Skin of body (tissue), 2 donors: ENCODE data around the gene SOCS4. TPM values are rescaled to one million over a fixed set of nuclear protein-coding genes. Genes with fewer than 3 reads are reported as not detected.
A peak's percentile ranks its signal among the peaks of the same experiment; 100 is the strongest.
"Not testable (repeated sequence)": the region's sequence is repeated elsewhere in the genome, so short reads cannot be mapped to it uniquely, and the experiment has no call there.

Experiments used
- DNase-seq: peaks from one replicate; lab custom pipeline; 2025; lab: John Stamatoyannopoulos, UW
- total RNA-seq: library from RNA; depleted of rRNA; stranded (reverse); fragments of >200 nt; gene quantifications from one replicate; pipeline ENCODE4 v1.2.3, GENCODE V29; 2014

Gene SOCS4
- total RNA-seq, 1 donor from 2014 or later: 12.5 TPM

DNA sequence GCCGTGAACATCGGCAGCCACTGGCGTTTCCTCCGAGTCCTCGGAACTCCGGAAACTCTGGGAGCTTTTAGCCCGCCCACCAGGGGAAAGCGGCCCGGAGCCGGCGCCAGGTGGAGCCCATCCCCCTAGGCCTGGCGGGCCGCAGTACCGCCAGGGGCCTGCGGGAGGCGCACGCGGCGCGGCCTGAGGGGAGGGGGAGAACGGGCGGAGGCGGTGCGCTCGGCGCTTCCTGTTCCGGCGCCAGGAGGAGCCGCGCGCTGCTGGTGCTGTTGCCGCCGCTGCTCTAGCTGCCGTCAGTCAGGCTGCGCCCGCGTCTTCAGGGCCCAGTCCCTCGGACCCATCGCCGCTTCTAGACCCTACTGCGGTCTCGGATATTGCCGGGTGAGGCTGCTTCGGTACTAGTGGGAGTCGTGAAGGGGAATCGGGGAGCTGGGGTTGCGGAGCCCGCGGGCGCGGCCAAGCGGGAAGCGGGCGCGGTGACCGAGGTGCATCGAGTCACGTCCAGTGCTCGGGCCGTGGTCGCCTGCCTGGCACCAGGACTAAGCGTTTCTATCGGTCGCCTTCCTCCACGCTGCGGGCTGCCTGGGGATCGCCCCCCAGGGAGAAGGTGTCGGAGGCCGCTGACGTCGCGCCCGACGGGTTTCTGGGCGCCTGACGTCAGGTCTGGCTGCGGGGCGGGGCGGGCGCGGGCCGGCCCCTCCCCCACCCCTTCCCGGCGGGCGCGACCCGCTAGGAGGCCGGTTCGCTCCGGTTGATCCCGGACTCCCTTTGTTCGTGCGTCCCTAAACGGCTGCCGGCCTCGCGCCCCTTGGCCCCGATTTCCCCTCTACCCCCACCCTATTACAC, 24.6 kb downstream of the SOCS4 start, which contains the start of gene MAPK1IP1L:
MAPK1IP1L (plus strand) TSS at position 225 of the 846 bp plus-strand sequence. CDS start 10,037 bp downstream, outside the sequence.
- peak; percentile 97 for DNase-seq

DNA sequence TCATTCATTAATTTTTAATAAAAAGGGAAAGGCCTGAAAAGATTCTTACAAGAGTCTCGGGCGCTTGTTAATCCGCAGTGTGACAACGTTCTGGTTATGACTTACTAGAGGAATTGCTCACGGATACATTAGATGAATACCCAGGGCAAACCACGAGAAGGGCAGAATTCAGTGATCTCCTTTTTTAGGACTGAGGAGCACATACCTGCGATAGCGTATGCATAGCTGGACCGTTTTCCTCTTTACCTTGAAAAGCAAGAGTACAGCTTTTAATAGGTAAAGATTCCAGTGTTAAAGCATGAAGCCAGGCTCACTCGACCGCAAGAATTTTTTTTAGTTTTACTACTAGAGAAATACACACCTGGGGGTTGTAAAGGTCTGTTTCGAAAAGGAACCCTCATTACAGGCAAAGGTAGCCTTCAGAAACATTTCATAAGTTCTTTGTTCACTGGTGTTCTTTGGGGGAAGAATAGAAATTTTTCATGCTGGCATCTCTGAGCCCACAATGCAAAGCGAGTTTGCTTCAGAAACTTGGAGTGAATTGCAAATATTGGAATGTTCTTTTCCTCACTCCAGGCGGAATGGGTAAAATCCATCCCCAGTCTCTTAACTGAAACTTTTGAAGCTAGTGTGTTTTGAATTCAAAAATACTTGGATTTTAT, 25.4 kb downstream of the SOCS4 start:
- peak; percentile 42 for DNase-seq

DNA sequence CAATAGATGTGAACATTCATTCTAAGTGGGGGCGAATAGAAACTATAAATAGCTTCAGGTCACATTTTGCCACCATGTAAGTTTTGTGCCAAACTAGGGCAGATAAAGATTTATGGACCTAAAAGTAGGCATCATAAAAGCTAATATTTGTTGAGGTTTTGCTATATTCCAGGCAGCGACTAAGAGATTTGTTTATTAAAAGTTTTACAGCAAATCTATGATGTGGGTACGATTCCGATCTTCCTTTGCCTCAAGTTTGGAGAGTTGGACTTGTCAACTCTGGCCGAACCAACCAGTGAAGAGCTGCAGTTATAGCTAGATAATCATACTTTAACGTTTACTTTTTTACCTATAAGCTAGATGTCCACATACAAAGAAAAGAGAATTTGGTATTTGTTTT, 26.0 kb downstream of the SOCS4 start:
- DNase-seq: no peak

DNA sequence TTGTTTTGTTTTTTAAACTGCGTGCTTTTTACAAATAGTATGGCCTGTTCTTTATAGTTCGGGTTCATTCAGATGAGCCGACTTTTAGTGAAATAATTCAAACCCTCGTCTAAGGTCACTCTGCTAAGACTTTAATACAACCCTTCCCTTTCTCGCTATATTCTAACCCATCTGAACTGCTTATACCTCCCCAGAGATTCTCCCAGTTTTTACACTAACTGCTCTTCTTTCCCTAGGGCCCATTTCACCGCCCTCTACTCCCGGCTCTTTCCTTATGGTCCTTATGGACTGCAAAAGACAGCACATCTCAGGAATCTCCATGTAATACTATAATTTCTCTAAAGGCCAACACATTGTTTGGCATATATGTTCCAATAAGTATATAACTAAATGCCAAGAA, 26.5 kb downstream of the SOCS4 start:
- no peak for DNase-seq

DNA sequence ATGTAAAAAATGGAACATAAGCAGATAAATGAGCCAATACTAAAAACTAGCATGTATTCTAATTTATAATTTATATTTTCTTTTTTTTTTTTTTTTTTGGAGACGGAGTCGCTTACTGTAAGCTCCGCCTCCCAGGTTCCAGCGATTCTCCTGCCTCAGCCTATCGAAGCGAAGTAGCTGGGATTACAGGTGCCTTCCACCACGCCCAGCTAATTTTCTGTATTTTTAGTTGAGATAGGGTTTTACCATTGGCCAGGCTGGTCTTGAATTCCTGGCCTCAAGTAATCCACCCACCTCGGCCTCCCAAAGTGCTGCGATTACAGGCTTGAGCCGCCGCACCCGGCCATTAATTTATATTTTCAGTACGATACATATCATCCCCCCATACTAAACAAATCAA, 27.1 kb downstream of the SOCS4 start:
- no peak for DNase-seq

DNA sequence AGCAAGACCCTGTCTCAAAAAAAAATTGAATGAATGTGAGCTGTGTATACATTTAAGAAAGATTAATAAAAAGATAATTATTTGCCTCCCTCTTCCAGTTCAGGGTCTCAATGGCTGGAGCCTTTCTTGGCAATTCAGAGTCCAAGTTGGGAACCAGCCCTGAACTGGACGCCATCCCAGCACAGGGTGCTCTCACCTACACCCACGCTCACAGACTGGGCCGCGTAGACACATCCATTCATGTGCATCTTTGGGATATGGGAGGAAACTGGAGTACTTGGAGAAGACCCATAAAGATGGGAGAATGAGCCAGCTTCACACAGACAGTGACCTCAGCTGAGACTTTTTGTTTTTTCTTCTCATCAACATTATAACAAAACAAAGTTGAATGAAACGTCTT, 30.9 kb downstream of the SOCS4 start:
- DNase-seq: no peak

DNA sequence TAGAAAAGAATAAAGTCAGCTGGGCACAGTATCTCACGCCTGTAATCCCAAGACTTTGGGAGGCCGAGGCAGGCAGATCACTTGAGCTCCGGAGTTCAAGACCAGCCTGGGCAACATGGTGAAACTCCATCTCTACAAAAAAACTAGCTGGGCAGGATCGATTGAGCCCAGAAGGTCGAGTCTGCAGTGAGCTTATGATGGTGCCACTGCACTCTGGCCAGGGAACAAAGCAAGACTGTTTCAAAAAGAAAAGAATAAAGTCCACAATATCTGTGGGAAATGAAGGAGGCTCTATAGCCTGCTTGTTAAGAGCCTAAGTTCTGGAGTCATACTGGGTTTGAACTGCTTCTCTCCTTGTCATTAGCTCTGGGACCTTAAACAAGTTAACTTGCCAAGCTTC, 32.3 kb downstream of the SOCS4 start:
- no peak for DNase-seq

DNA sequence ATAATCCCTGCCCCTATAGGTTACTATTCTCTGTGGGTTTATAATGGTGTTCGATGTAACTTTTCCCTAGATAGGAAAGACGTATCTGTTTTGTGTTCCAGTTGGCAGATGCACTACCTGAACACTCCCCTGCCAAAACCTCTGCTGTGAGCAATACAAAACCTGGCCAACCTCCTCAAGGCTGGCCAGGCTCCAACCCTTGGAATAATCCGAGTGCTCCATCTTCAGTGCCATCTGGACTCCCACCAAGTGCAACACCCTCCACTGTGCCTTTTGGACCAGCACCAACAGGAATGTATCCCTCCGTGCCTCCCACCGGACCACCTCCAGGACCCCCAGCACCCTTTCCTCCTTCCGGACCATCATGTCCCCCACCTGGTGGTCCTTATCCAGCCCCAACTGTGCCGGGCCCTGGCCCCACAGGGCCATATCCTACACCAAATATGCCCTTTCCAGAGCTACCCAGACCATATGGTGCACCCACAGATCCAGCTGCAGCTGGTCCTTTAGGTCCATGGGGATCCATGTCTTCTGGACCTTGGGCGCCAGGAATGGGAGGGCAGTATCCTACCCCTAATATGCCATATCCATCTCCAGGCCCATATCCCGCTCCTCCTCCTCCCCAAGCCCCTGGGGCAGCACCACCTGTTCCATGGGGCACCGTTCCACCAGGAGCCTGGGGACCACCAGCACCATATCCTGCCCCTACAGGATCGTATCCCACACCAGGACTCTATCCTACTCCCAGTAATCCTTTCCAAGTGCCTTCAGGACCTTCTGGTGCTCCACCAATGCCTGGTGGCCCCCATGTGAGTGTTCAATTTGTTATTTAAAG, 35.7 kb downstream of the SOCS4 start:
- no peak for DNase-seq

DNA sequence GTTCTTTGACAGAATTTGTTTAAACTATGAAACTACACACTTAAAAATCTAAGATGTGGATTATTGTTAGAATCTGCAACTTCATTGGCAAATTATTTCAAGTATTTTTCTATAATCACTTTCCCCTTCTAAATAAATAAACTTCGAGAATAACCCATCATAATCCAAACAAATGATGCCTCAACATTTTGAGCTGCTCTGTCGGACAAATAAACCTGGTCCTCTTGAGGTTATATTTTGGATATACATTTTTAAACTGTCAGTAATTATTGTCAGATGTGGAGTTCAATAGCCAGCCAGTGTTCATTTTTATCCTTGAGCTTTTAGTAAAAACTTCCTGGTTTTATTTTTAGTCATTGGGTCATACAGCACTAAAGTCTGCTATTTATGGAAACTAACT, 37.9 kb downstream of the SOCS4 start:
- not testable (repeated sequence) for DNase-seq

DNA sequence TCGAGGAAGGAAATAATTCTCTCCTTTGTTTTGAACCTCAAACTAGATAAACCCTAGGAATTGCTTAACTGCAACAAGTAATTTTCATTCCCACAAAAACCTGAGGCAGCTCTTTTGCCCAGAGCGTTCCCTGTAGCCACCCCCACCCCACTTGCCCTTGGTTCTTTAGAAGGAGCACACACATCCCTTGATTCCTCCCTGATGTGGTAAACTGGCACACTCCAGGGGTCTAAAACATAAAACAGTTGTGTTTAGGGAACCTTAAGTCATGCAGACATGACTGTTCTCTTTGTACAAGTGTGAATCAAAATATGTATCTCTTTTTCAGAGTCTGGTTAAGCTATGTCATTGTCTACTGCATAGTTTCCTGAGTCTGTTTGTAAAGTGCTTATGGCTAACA, 38.4 kb downstream of the SOCS4 start:
- no peak for DNase-seq

DNA sequence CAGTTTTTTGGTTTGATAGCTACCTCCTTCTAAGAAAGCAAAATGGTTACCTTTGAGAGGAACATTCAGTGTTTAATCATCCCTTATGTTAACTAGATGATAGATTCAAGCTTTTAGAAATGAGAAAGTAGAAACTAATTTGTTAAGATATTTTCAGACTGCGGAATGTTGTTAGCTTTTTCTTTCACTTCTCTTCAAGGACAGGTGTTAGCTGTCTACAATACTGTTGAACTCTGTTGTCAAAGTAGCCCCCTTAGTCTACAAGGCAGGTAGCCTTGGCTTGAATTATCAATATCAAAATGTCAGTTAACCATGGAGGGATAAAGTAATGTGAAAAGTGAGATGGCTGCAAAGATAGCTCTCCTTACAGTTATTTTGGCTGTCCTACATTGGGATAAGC, 39.2 kb downstream of the SOCS4 start:
- DNase-seq: no peak

DNA sequence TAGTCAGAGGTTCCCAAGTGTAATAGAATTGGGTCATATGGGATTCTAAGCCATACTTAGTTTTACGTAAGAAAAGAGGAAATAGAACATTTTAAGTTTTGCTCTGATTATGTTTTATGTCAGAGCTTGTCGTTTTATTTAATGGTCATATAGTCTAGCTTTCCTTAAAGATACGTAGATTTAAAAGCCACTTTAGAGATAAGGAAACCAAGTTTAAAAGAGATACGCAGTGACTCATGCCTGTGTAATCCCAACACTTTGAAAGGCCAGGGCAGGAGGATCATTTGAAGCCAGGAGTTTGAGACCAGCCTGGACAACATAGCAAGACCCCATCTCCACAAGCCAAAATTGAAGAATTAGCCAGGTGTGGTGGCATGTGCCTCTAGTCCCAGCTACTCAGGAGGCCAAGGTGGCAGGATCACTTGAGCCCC, 44.0 kb downstream of the SOCS4 start:
- DNase-seq: no peak

DNA sequence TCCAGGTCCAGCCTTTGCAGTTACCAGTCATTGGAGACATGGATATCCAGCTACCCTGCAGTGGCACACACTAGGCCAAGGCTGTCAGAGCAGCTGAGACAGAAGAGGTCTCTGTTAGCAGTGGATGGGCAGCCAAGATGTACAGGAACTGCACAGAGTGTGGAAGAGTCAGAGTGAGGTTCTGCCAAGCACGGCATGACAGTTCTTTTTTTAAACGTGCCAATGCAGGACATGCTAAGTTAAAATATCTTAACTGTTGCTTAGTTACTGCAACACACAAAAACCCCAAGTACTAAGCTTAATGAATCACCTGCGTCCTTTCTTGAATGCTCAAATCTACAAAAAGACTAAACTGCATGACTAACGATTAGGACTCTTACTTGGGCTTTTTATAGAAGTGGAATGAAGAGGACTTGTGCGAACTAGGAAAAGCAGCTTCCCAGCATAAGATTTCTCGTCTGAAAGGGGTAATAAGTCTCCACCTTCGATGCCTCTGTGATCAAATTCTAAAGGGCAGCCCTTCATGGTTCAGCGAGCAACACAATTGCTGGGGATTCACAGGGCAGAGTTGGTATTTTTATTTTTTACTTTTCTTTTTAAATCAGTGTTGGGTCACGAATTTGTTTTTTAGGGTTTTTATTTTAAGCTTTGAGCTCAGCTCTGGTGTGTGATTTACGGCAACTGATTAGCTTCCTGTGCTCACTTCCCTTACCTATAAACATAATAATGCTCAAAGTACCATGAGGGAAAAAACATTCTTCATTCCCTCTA, 45.0 kb downstream of the SOCS4 start:
- no peak for DNase-seq

DNA sequence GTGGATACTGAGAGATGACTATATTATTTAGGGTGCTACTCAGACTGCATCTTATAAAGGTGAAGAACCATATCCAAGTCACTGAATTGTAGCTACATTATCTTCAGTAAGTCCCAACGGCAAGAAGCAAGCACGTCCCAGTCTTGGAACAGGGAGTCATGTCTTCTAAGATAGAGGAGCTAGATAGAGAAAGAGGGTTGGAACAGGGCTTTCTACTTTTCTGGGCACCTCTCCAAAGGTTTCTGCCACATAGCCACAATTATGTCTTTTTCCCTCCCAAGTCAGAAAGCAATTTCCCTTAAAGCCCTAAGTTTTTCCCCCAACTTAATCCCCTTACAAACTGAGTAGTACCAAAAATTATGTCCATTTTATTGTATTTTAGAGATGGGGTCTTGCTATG, 46.8 kb downstream of the SOCS4 start:
- no peak for DNase-seq

DNA sequence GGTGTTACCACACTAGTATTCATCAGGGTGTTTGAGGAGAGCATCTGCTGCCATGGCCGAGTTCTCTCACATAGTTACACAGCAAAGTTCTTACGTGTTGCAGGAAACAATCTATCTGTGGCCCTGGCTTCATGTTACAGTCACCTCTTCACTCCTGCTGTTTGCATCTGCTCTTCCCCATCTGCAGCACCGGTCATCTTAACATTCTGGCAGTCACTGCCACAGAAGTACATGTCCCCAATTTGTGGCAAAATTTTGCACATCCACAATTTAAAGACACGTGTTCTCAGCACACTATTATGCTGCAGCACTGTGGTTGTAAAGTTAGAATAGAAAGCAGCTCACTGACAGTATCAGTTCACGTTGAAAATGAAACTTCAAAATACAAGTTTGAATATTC, 47.6 kb downstream of the SOCS4 start:
- DNase-seq: no peak

DNA sequence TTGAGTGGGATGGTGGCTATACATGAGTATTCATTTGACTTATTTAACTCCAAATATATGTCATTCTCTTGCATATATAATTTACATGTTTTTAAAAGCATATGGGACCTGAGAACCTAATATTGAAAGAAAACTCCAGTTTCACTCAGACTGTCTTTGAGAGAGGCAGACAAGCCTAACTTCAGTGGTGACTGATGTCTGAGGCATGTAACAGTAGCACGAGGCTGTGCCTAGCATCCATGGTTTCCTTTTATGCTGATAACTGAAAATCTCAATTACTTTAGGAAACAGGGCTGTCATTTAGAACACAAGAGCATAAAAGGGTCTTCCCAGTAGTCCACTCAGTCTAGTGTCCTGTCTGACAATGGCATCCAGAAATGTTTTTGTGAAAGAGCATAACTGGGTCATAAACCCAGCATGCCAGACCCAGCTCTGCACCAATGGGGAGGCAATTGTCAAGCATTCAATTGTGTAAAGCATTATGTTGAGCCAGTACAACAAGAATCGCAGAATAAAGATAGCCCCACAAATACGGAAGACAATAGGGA, 48.7 kb downstream of the SOCS4 start:
- no peak for DNase-seq

DNA sequence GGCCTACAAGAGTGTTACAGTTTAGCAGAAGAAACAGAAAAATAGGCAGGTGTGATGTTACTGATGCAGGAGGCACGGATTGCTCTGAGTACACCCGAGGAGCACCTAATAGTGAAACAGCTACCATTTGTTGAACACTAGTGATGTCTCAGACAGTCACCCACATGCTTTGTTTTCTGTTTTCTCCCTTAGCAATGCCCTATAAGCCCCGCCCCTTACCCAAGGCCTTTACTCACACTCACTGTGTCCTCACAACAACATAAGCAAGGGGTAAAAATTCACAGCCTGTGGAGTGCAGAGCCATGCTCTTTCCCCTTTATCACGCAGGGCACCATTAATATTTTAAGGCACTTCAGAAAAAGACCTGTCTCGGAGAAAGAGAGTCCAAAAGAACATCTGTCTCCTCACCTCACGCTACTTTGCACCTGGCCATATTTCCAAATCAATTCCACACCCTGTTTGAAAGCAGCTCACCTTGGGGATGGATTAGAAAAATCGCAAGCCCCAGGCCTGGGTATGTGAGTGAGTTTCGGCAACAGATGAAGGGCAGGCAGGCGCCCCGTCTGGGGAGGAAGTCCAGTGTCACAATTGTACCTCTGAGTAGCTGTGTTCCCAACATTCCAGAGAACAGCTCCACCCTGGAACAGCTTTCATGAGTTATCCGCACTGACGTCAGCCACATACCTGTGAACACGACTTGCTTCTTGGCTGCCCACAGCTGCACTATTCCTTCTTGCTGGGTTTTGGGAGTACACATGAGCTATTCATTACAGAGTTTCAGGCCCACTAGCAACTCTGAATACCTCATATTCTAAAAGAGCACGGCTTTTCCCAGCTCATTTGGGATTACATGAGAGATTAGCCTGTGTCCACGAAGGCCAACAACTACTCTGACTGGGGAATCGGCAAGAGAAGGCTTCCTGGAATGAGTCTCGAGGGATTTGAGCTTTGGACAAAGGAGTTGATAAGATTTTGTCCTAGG, 50.4 kb downstream of the SOCS4 start:
- DNase-seq: no peak

DNA sequence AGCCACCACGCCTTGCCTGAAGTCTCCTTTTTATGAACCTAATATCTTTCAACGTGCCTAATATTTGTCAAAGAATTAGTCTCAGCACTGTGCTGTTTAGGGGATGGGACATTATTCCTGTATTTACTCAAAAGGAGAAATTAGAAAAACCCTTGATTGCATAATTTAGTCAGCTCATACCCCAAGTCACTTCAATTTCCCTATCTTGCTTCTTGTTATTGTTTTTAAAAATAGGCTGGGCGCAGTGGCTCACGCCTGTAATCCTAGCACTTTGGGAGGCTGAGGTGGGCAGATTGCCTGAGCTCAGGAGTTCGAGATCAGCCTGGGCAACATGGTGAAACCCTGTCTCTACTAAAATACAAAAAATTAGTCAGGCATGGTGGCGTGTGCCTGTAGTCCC, 52.9 kb downstream of the SOCS4 start:
- not testable (repeated sequence) for DNase-seq

DNA sequence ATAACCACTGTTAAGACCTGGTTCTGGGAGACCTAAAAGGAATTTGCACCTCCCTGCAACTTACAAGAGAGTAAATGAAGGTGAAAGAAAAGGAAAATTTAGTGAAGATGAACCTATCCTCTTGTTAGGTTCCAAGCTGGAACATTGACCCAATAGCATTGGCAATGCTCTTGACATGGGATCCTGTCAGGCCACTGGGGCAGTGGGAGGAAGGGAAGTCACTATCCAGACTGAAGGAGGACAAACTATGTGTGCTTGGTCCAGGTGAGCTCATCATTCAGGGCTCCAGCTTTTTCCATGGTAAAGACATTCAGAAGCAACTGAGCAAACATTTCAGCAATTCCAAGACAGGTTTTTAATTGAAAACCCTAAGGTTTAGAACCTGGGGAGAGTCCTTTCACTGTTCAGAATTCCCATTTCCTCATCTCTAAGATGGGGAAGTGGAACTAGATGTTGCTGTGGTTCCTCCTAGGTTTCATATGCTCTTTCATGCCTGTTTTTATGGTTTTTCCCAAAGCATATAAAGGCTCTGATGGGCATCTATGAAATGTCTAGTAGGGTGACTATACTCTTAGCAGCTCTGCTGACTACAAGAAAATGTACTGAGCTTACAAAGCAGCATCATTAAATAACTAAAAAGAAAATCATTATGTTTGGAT, 57.5 kb downstream of the SOCS4 start:
- DNase-seq: no peak
